AG20443 (cell line): ENCODE measurements around the gene EMC7.
A peak's percentile ranks its signal among the peaks of the same experiment; 100 is the strongest.
"Not testable (repeated sequence)": the region's sequence is repeated elsewhere in the genome, so short reads cannot be mapped to it uniquely, and the experiment has no call there.

ENCODE experiments used
- DNase-seq: peaks from one replicate; pipeline ENCODE4 v3.0.0; 2012; ENCODE audit warnings: low spot score, mixed read lengths

Gene EMC7

GRCh38 chr15:34101366-34102174, at the start of gene EMC7, which contains the start of gene PGBD4:
EMC7 (minus strand) TSS chr15:34101862; CDS start chr15:34101839, 23 bp downstream.
PGBD4 (plus strand) TSS chr15:34102083; CDS start chr15:34102532, 449 bp downstream.
- peak; percentile 97 for DNase-seq

- no peak for DNase-seq
Measured at GRCh38 chr15:34147371-34148140, 45.9 kb upstream of the EMC7 start.

- no peak for DNase-seq
Measured at GRCh38 chr15:34133511-34133910, 31.8 kb upstream of the EMC7 start.

GRCh38 chr15:34132881-34133280, 31.2 kb upstream of the EMC7 start:
- no peak for DNase-seq

GRCh38 chr15:34128898-34129297, 27.2 kb upstream of the EMC7 start:
- DNase-seq: no peak

- DNase-seq: no peak
Measured at GRCh38 chr15:34126522-34126921, 24.9 kb upstream of the EMC7 start.

- DNase-seq: no peak
Measured at GRCh38 chr15:34125945-34126344, 24.3 kb upstream of the EMC7 start.

GRCh38 chr15:34124651-34125050, 23.0 kb upstream of the EMC7 start:
- DNase-seq: no peak

- DNase-seq: peak; percentile 54
Measured at GRCh38 chr15:34122771-34123183, 21.1 kb upstream of the EMC7 start.

- not testable (repeated sequence) for DNase-seq
Measured at GRCh38 chr15:34121786-34122185, 20.1 kb upstream of the EMC7 start.

GRCh38 chr15:34120420-34120819, 18.8 kb upstream of the EMC7 start:
- DNase-seq: not testable (repeated sequence)

- DNase-seq: no peak
Measured at GRCh38 chr15:34119291-34119690, 17.6 kb upstream of the EMC7 start.

GRCh38 chr15:34116620-34117019, 15.0 kb upstream of the EMC7 start:
- no peak for DNase-seq

GRCh38 chr15:34114739-34115138, 13.1 kb upstream of the EMC7 start:
- no peak for DNase-seq

GRCh38 chr15:34114215-34114614, 12.6 kb upstream of the EMC7 start:
- DNase-seq: no peak

GRCh38 chr15:34111488-34111887, 9.8 kb upstream of the EMC7 start:
- no peak for DNase-seq

- DNase-seq: peak; percentile 35
Measured at GRCh38 chr15:34109797-34110663, 8.4 kb upstream of the EMC7 start.

GRCh38 chr15:34107315-34107714, 5.7 kb upstream of the EMC7 start:
- no peak for DNase-seq

- no peak for DNase-seq
Measured at GRCh38 chr15:34106423-34106822, 4.8 kb upstream of the EMC7 start.

- no peak for DNase-seq
Measured at GRCh38 chr15:34102175-34102925, 688 bp upstream of the EMC7 start.

- no peak for DNase-seq
Measured at GRCh38 chr15:34099914-34100313, 1.7 kb downstream of the EMC7 start.
